GM23338 (cell line): ENCODE results near the gene CANT1. TPM values are rescaled to one million over a fixed set of nuclear protein-coding genes. Genes with fewer than 3 reads are reported as not detected.

ENCODE experiments used
- CREB1 ChIP-seq: fragments of 250-450 bp; sonication (Bioruptor Pico); IDR thresholded peaks from 2 replicates; pipeline ENCODE4 v1.5.0; 2020; ENCODE audit warnings: low read depth, mild to moderate bottlenecking, moderate library complexity
- JUNB ChIP-seq: IDR thresholded peaks from one replicate; pipeline ENCODE4 v1.6.1; 2016; ENCODE audit warnings: antibody characterized with exemption; ENCODE audit not compliant: unreplicated experiment
- ZNF331 ChIP-seq: fragments of 250-450 bp; sonication (Bioruptor Pico); IDR thresholded peaks from 2 replicates; pipeline ENCODE4 v1.5.0; 2020; ENCODE audit warnings: low read depth, mild to moderate bottlenecking, moderate library complexity
- ZNF462 ChIP-seq: fragments of 250-450 bp; sonication (Bioruptor Pico); IDR thresholded peaks from 2 replicates; pipeline ENCODE4 v1.5.0; 2020; ENCODE audit warnings: mild to moderate bottlenecking, moderate library complexity
- polyA plus RNA-seq: library from polyadenylated mRNA; unstranded; fragments of >200 nt; fragmentation: Nextera tagmentation; extraction: Ambion mirVana; gene quantifications from 2 replicates; pipeline ENCODE4 v1.2.1, GENCODE V29; 2016
- total RNA-seq: library from RNA; depleted of rRNA; stranded (reverse); fragments of >200 nt; shearing (Covaris generic); gene quantifications from 2 replicates; pipeline ENCODE4 v1.2.3, GENCODE V29; 2014
- TF ChIP-seq, protein P1 (sequence below): IDR thresholded peaks from 2 replicates; pipeline ENCODE4 v1.6.1; 2016; ENCODE audit warnings: antibody characterized with exemption
- TF ChIP-seq, protein P2 (sequence below), 2 experiments: fragments of 200-600 bp in 1 of 2; sonication (generic) in 1 of 2; conservative IDR thresholded peaks; 2 replicates each; pipeline versions ENCODE4 v1.5.1 to v1.6.1; 2016 to 2017; ENCODE audit warnings: antibody characterized with exemption in 2 of 2, low read depth in 2 of 2, mild to moderate bottlenecking in 2 of 2, moderate library complexity in 1 of 2
- TF ChIP-seq, protein P3 (sequence below): IDR thresholded peaks from one replicate; pipeline ENCODE4 v1.6.1; 2018; ENCODE audit warnings: antibody characterized with exemption; ENCODE audit not compliant: unreplicated experiment

The CANT1 gene
- total and polyA plus RNA-seq, 2 experiments from 2014 or later, result 5.9 to 38.8 TPM

DNA sequence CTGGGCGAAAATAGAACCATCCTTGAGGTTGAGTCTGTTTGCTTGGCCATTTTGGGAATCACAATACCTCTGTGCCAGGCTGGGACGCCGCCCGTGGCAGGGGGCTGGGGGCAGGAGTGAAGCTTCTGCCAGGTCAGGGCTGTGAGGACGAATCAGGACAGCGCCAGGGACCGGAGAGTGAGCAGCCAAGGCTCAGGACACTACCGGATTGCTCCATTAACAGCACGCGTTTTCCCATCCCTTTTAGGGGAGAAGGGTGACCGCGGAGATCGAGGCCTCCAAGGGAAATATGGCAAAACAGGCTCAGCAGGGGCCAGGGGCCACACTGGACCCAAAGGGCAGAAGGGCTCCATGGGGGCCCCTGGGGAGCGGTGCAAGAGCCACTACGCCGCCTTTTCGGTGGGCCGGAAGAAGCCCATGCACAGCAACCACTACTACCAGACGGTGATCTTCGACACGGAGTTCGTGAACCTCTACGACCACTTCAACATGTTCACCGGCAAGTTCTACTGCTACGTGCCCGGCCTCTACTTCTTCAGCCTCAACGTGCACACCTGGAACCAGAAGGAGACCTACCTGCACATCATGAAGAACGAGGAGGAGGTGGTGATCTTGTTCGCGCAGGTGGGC is 37.8 kb upstream of the CANT1 start (continued):
- TF ChIP-seq ZNF462 (no peak), CREB1 (CRISPR knock-in tag) (no peak), ZNF331 (CRISPR knock-in tag) (no peak), JUNB (no peak)
- TF ChIP-seq, protein P1, sequence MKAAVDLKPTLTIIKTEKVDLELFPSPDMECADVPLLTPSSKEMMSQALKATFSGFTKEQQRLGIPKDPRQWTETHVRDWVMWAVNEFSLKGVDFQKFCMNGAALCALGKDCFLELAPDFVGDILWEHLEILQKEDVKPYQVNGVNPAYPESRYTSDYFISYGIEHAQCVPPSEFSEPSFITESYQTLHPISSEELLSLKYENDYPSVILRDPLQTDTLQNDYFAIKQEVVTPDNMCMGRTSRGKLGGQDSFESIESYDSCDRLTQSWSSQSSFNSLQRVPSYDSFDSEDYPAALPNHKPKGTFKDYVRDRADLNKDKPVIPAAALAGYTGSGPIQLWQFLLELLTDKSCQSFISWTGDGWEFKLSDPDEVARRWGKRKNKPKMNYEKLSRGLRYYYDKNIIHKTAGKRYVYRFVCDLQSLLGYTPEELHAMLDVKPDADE, result no peak
- TF ChIP-seq, protein P2, sequence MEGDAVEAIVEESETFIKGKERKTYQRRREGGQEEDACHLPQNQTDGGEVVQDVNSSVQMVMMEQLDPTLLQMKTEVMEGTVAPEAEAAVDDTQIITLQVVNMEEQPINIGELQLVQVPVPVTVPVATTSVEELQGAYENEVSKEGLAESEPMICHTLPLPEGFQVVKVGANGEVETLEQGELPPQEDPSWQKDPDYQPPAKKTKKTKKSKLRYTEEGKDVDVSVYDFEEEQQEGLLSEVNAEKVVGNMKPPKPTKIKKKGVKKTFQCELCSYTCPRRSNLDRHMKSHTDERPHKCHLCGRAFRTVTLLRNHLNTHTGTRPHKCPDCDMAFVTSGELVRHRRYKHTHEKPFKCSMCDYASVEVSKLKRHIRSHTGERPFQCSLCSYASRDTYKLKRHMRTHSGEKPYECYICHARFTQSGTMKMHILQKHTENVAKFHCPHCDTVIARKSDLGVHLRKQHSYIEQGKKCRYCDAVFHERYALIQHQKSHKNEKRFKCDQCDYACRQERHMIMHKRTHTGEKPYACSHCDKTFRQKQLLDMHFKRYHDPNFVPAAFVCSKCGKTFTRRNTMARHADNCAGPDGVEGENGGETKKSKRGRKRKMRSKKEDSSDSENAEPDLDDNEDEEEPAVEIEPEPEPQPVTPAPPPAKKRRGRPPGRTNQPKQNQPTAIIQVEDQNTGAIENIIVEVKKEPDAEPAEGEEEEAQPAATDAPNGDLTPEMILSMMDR (conservative IDR thresholded peaks at IDR 0.05; ENCODE audit: low read depth in 2 of 2), result no peak
- TF ChIP-seq, protein P3, sequence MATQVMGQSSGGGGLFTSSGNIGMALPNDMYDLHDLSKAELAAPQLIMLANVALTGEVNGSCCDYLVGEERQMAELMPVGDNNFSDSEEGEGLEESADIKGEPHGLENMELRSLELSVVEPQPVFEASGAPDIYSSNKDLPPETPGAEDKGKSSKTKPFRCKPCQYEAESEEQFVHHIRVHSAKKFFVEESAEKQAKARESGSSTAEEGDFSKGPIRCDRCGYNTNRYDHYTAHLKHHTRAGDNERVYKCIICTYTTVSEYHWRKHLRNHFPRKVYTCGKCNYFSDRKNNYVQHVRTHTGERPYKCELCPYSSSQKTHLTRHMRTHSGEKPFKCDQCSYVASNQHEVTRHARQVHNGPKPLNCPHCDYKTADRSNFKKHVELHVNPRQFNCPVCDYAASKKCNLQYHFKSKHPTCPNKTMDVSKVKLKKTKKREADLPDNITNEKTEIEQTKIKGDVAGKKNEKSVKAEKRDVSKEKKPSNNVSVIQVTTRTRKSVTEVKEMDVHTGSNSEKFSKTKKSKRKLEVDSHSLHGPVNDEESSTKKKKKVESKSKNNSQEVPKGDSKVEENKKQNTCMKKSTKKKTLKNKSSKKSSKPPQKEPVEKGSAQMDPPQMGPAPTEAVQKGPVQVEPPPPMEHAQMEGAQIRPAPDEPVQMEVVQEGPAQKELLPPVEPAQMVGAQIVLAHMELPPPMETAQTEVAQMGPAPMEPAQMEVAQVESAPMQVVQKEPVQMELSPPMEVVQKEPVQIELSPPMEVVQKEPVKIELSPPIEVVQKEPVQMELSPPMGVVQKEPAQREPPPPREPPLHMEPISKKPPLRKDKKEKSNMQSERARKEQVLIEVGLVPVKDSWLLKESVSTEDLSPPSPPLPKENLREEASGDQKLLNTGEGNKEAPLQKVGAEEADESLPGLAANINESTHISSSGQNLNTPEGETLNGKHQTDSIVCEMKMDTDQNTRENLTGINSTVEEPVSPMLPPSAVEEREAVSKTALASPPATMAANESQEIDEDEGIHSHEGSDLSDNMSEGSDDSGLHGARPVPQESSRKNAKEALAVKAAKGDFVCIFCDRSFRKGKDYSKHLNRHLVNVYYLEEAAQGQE, result no peak
